D341Med (cell line): Measurements from ENCODE around the gene C16orf82.
"Not testable (repeated sequence)": the region's sequence is repeated elsewhere in the genome, so short reads cannot be mapped to it uniquely, and the experiment has no call there.

ENCODE experiments used
- DNase-seq: peaks from one replicate; pipeline ENCODE4 v3.0.0; 2012; ENCODE audit warnings: low spot score

C16orf82 gene

GRCh38 chr16:27066668-27067537, at the start of gene C16orf82:
TSS of gene C16orf82 (plus strand) at chr16:27066927.
- no peak for DNase-seq

- DNase-seq = no peak
These were observed 46.7 kb upstream of the C16orf82 start for GRCh38 chr16:27020031-27020430.

GRCh38 chr16:27024010-27024409, 42.7 kb upstream of the C16orf82 start:
- no peak for DNase-seq

GRCh38 chr16:27025581-27025980, 41.1 kb upstream of the C16orf82 start:
- DNase-seq = no peak

- DNase-seq = no peak
These were observed 38.8 kb upstream of the C16orf82 start for GRCh38 chr16:27027971-27028370.

GRCh38 chr16:27028591-27029110, 38.1 kb upstream of the C16orf82 start:
- no peak for DNase-seq

GRCh38 chr16:27029525-27029924, 37.2 kb upstream of the C16orf82 start:
- DNase-seq = no peak

GRCh38 chr16:27033281-27033979, 33.3 kb upstream of the C16orf82 start:
- no peak for DNase-seq

- DNase-seq = no peak
These were observed 26.0 kb upstream of the C16orf82 start for GRCh38 chr16:27040732-27041131.

- no peak for DNase-seq
These were observed 19.7 kb upstream of the C16orf82 start for GRCh38 chr16:27046958-27047518.

GRCh38 chr16:27048316-27048715, 18.4 kb upstream of the C16orf82 start:
- DNase-seq = no peak

- DNase-seq = no peak
These were observed 17.6 kb upstream of the C16orf82 start for GRCh38 chr16:27049117-27049516.

- no peak for DNase-seq
These were observed 14.7 kb upstream of the C16orf82 start for GRCh38 chr16:27052007-27052406.

GRCh38 chr16:27053996-27054395, 12.7 kb upstream of the C16orf82 start:
- no peak for DNase-seq

GRCh38 chr16:27058299-27058698, 8.4 kb upstream of the C16orf82 start:
- DNase-seq = no peak

GRCh38 chr16:27070776-27071175, 4.0 kb downstream of the C16orf82 start:
- no peak for DNase-seq

- no peak for DNase-seq
These were observed 7.0 kb downstream of the C16orf82 start for GRCh38 chr16:27073733-27074132.

- no peak for DNase-seq
These were observed 14.2 kb downstream of the C16orf82 start for GRCh38 chr16:27080895-27081294.

- no peak for DNase-seq
These were observed 17.1 kb downstream of the C16orf82 start for GRCh38 chr16:27083861-27084261.

GRCh38 chr16:27084307-27085028, 17.7 kb downstream of the C16orf82 start:
- DNase-seq = no peak

GRCh38 chr16:27085182-27085581, 18.5 kb downstream of the C16orf82 start:
- no peak for DNase-seq

- not testable (repeated sequence) for DNase-seq
These were observed 19.3 kb downstream of the C16orf82 start for GRCh38 chr16:27086031-27086430.
